Osteoblast (primary cell): ENCODE results near the gene ZBTB2. TPM values are rescaled to one million over a fixed set of nuclear protein-coding genes. Genes with fewer than 3 reads are reported as not detected.

Source experiments
- DNase-seq: peaks from one replicate; pipeline ENCODE4 v3.0.0; 2011; ENCODE audit warnings: low spot score, mixed read lengths; ENCODE audit not compliant: insufficient read length; ENCODE audit errors: missing footprints
- H2AFZ ChIP-seq: 2 replicates; pipeline ENCODE4 v1.6.0; 2011; ENCODE audit warnings: mild to moderate bottlenecking, low read length
- H3K27ac ChIP-seq: 2 replicates; pipeline ENCODE4 v1.5.1; 2011; ENCODE audit warnings: mild to moderate bottlenecking, low read depth, low read length, moderate library complexity
- H3K27me3 ChIP-seq: 2 replicates; pipeline ENCODE4 v1.6.0; 2012; ENCODE audit warnings: mild to moderate bottlenecking, control low read depth, inconsistent platforms, low read length, moderate library complexity; ENCODE audit not compliant: insufficient read depth
- H3K36me3 ChIP-seq: 2 replicates; pipeline ENCODE4 v1.5.1; 2011; ENCODE audit warnings: mild to moderate bottlenecking, low read length, control low read depth, moderate library complexity; ENCODE audit not compliant: insufficient read depth
- H3K4me1 ChIP-seq: 2 replicates; pipeline ENCODE4 v1.5.1; 2011; ENCODE audit warnings: mild to moderate bottlenecking, low read length, control low read depth, moderate library complexity; ENCODE audit not compliant: insufficient read depth
- H3K4me2 ChIP-seq: 2 replicates; pipeline ENCODE4 v1.6.0; 2011; ENCODE audit warnings: mild to moderate bottlenecking, low read length; ENCODE audit not compliant: insufficient read depth
- H3K4me3 ChIP-seq: fragments of 200-600 bp; sonication (generic); 3 replicates; pipeline ENCODE4 v1.5.1; 2012; ENCODE audit warnings: mild to moderate bottlenecking, low read length, inconsistent platforms; ENCODE audit not compliant: insufficient read depth
- H3K79me2 ChIP-seq: 2 replicates; pipeline ENCODE4 v1.6.0; 2012; ENCODE audit warnings: mild to moderate bottlenecking, low read length, control low read depth, inconsistent platforms; ENCODE audit not compliant: insufficient read depth
- H3K9me3 ChIP-seq: 2 replicates; pipeline ENCODE4 v1.5.1; 2011; ENCODE audit warnings: low read depth, low read length, control low read depth
- H4K20me1 ChIP-seq: 2 replicates; pipeline ENCODE4 v1.6.0; 2012; ENCODE audit warnings: mild to moderate bottlenecking, low read length, control low read depth; ENCODE audit not compliant: insufficient read depth
- CTCF ChIP-seq: IDR thresholded peaks from 2 replicates; pipeline ENCODE4 v1.5.1; 2011; ENCODE audit warnings: mild to moderate bottlenecking, low read depth, low read length, moderate library complexity; ENCODE audit errors: extremely low read depth
- total RNA-seq: library from RNA; depleted of rRNA; stranded (reverse); fragments of >200 nt; gene quantifications from 2 replicates; pipeline ENCODE4 v1.2.3, GENCODE V29; 2012

The ZBTB2 gene, protein sequence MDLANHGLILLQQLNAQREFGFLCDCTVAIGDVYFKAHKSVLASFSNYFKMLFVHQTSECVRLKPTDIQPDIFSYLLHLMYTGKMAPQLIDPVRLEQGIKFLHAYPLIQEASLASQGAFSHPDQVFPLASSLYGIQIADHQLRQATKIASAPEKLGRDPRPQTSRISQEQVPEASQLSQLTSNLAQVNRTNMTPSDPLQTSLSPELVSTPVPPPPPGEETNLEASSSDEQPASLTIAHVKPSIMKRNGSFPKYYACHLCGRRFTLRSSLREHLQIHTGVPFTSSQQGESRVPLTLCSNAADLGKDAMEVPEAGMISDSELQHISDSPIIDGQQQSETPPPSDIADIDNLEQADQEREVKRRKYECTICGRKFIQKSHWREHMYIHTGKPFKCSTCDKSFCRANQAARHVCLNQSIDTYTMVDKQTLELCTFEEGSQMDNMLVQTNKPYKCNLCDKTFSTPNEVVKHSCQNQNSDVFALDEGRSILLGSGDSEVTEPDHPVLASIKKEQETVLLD
- total RNA-seq = 7.1 and 8.7 TPM in 2 replicates

DNA sequence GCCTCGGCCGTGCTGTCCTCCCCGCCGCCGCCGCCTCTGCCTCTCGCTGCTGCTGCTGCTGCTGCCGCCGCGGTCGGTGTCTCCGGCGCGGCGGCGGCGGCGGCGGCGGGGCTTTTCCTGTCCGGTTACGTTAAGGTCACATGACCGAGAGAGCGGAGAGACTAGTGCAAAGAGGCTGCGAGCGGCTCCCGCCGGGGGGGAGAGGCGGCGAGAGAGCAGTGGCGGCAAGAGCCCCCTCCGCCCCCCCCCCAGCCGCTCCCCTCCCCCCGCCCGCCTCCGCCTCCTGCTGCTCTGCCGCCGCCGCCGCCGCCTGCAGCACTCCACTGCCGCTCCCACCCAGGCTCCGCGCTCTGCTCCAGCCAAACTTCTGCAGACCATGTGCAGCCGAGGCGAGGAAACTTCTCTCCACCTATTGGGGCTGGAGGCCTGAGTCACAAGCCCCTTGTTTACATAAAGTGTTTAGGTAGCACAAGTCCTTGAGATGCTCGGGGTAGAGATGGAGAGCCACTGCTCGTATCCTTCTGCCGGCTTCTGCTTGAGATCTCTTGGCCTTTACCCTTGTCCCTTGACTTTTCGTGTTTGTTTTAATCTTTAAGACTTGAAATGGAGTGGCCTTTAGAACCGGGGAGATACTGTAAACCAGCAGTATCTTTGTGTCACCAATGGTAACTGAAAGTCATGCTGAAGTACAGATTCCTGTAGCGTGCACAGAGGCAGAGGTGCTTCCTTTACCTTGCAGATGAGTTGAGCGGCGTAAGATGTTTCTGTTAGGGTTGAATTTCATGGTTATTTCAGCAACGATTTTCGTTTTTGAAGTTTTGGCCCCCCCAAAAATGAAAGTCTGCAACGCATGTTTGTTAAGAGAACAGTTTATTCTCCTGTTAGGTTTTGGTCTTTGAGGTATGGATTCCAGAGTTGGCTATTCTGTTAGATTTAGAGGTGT lies at the start of gene ZBTB2:
TSS of gene ZBTB2 (minus strand) at position 89 of the 943 bp plus-strand sequence. CDS start 17,922 bp downstream, outside the sequence.
- DNase-seq = peak; percentile 91
- Histone ChIP-seq H3K4me2 (peak within 1 kb of the TSS; percentile 89), H3K9me3 (no peaks in the 10 kb centered on the region), H3K4me1 (peaks cover 44% of the 10 kb centered on the region), H3K36me3 (no peaks in the 10 kb centered on the region), H3K4me3 (peak within 1 kb of the TSS; percentile 88), H2AFZ (no peak within 1 kb of the TSS), H3K27ac (peak within 1 kb of the TSS; percentile 64), H3K27me3 (no peaks in the 10 kb centered on the region), H3K79me2 (peaks cover 76% of the 10 kb centered on the region), H4K20me1 (peaks cover 45% of the 10 kb centered on the region)
- no peak for TF ChIP-seq CTCF

DNA sequence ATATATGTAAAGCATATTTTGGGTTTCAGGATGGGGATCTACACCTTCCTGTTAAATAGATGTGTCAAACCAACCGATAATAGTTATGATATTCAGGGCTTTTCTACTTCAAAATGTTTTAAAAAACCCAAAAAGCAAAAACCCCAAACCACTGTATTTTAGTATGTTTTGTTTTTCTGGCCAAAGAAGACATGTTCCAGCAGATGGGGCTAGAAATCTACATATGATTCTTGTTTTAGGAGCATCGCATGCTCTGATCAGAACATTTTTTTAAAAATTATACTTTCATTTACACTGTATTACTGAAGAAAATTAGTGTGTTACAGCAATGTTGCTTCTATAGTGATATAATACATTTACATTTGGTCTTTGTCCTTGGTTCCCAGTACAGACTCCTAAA lies 49.6 kb upstream of the ZBTB2 start:
- Histone ChIP-seq H3K27me3 (no peaks in the 10 kb centered on the region), H3K27ac (peak overlapping the region; percentile 49), H3K4me2 (peak overlapping the region; percentile 37), H3K79me2 (peaks cover 76% of the 10 kb centered on the region), H3K9me3 (no peaks in the 10 kb centered on the region), H3K36me3 (peaks cover 10% of the 10 kb centered on the region), H3K4me3 (no peak overlapping the region), H2AFZ (no peak overlapping the region), H4K20me1 (peaks cover 3% of the 10 kb centered on the region), H3K4me1 (peaks cover 56% of the 10 kb centered on the region)
- peak; percentile 70 for DNase-seq
- TF ChIP-seq CTCF = peak; percentile 68

- Histone ChIP-seq H2AFZ (no peak overlapping the region), H3K4me2 (peak overlapping the region; percentile 11), H3K36me3 (peaks cover 10% of the 10 kb centered on the region), H3K4me3 (no peak overlapping the region), H4K20me1 (peaks cover 3% of the 10 kb centered on the region), H3K79me2 (peaks cover 78% of the 10 kb centered on the region), H3K27ac (peak overlapping the region; percentile 49), H3K9me3 (no peaks in the 10 kb centered on the region), H3K4me1 (peaks cover 52% of the 10 kb centered on the region), H3K27me3 (no peaks in the 10 kb centered on the region)
- TF ChIP-seq CTCF = no peak
- no peak for DNase-seq
Measured at GRCh38 chr6:151440498-151440897, 49.1 kb upstream of the ZBTB2 start.
